Astrocyte (in vitro differentiated cells and primary cell): ENCODE measurements around the gene PLPP4. TPM values are rescaled to one million over a fixed set of nuclear protein-coding genes. Genes with fewer than 3 reads are reported as not detected.

Experiments used
- DNase-seq: peaks from one replicate; pipeline ENCODE4 v3.0.0-alpha.2; 2010; ENCODE audit warnings: low read depth
- FAIRE-seq: peaks from 2 replicates; lab custom pipeline; 2011; peaks lifted over from hg19 to GRCh38; lab: Jason Lieb, UNC
- H2AFZ ChIP-seq: 2 replicates; pipeline ENCODE4 v1.6.0; 2012; ENCODE audit warnings: low read depth, low read length, inconsistent platforms
- H3K27ac ChIP-seq: 2 replicates; pipeline ENCODE4 v1.5.1; 2011; ENCODE audit warnings: low read depth, low read length, inconsistent platforms
- H3K27me3 ChIP-seq: 2 replicates; pipeline ENCODE4 v1.6.0; 2011; ENCODE audit warnings: low read length, inconsistent platforms; ENCODE audit not compliant: insufficient read depth
- H3K36me3 ChIP-seq: 2 replicates; pipeline ENCODE4 v1.5.1; 2011; ENCODE audit warnings: low read length, inconsistent platforms; ENCODE audit not compliant: insufficient read depth
- H3K4me1 ChIP-seq: 2 replicates; pipeline ENCODE4 v1.5.1; 2011; ENCODE audit warnings: low read length, inconsistent platforms; ENCODE audit not compliant: insufficient read depth
- H3K4me2 ChIP-seq: 2 replicates; pipeline ENCODE4 v1.6.0; 2012; ENCODE audit warnings: low read length, inconsistent platforms
- H3K4me3 ChIP-seq: 2 replicates; pipeline ENCODE4 v1.5.1; 2011; ENCODE audit warnings: low read depth, mild to moderate bottlenecking, low read length, inconsistent platforms; ENCODE audit not compliant: insufficient read depth
- H3K79me2 ChIP-seq: 2 replicates; pipeline ENCODE4 v1.6.0; 2012; ENCODE audit warnings: mild to moderate bottlenecking, low read length, inconsistent platforms; ENCODE audit not compliant: insufficient read depth
- H3K9ac ChIP-seq: 2 replicates; pipeline ENCODE4 v1.6.0; 2012; ENCODE audit warnings: mild to moderate bottlenecking, low read length, inconsistent platforms
- H3K9me3 ChIP-seq: 2 replicates; pipeline ENCODE4 v1.5.1; 2012; ENCODE audit warnings: low read depth, mild to moderate bottlenecking, low read length, inconsistent platforms; ENCODE audit not compliant: insufficient read depth
- H4K20me1 ChIP-seq: 2 replicates; pipeline ENCODE4 v1.6.0; 2012; ENCODE audit warnings: low read length, inconsistent platforms; ENCODE audit not compliant: insufficient read depth
- H3K27ac Mint-ChIP-seq: one replicate; pipeline ENCODE4 v1.8.0; 2021; ENCODE audit warnings: mild to moderate bottlenecking, mixed read lengths; ENCODE audit not compliant: unreplicated experiment
- H3K27me3 Mint-ChIP-seq: one replicate; pipeline ENCODE4 v1.8.0; 2021; ENCODE audit warnings: low read depth, mixed read lengths; ENCODE audit not compliant: unreplicated experiment
- H3K36me3 Mint-ChIP-seq: one replicate; pipeline ENCODE4 v1.8.0; 2021; ENCODE audit warnings: low read depth, mixed read lengths; ENCODE audit not compliant: unreplicated experiment
- H3K4me1 Mint-ChIP-seq: one replicate; pipeline ENCODE4 v1.8.0; 2021; ENCODE audit warnings: low read depth, mixed read lengths; ENCODE audit not compliant: unreplicated experiment
- H3K4me3 Mint-ChIP-seq: one replicate; pipeline ENCODE4 v1.8.0; 2021; ENCODE audit warnings: mild to moderate bottlenecking, moderate library complexity, mixed read lengths; ENCODE audit not compliant: unreplicated experiment
- H3K9me3 Mint-ChIP-seq: one replicate; pipeline ENCODE4 v1.8.0; 2021; ENCODE audit warnings: mild to moderate bottlenecking, mixed read lengths; ENCODE audit not compliant: unreplicated experiment
- EZH2 ChIP-seq: IDR thresholded peaks from 2 replicates; pipeline ENCODE4 v1.6.1; 2012; ENCODE audit warnings: mild to moderate bottlenecking, low read length, inconsistent platforms; ENCODE audit not compliant: insufficient read depth
- total RNA-seq: library from RNA; stranded (reverse); gene quantifications from 2 replicates; pipeline ENCODE4 v1.2.1, GENCODE V29; 2021
- TF ChIP-seq, protein P1 (sequence below): IDR thresholded peaks from 2 replicates; pipeline ENCODE4 v1.5.1; 2011; ENCODE audit warnings: low read depth, mild to moderate bottlenecking, inconsistent platforms, low read length, moderate library complexity; ENCODE audit not compliant: insufficient read depth

PLPP4 gene
- total RNA-seq, 1 donor from 2014 or later, result 44.1 TPM

DNA sequence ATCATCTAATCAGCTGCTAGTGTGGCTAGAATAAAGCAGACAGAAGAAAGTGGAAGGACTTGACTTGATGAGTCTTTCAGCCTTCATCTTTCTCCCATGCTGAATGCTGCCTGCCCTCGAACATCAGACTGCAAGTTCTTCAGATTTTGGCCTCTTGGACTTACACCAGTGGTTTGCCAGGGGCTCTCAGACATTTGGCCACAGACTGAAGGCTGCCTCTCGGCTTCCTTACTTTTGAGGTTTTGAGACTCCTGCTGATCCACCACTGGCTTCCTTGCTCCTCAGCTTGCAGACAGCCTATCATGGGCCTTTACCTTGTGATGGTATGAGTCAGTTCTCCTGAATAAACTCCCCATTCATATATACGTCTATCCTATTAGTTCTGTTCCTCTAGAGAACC lies 26.0 kb downstream of the PLPP4 start:
- peaks cover 29% of the 10 kb centered on the region for H3K4me1 Mint-ChIP-seq
- peaks cover 32% of the 10 kb centered on the region for H3K36me3 Mint-ChIP-seq
- Histone ChIP-seq H3K9me3 (no peaks in the 10 kb centered on the region), H4K20me1 (peaks cover 54% of the 10 kb centered on the region), H3K9ac (no peak overlapping the region), H3K4me1 (peaks cover 6% of the 10 kb centered on the region), H3K27me3 (no peaks in the 10 kb centered on the region), H3K4me3 (no peak overlapping the region), H3K4me2 (no peak overlapping the region), H3K79me2 (peaks cover 81% of the 10 kb centered on the region), H2AFZ (no peak overlapping the region), H3K36me3 (no peaks in the 10 kb centered on the region), H3K27ac (no peak overlapping the region)
- DNase-seq (no peak), FAIRE-seq (no peak)
- TF ChIP-seq EZH2, result no peak
- TF ChIP-seq, protein P1, sequence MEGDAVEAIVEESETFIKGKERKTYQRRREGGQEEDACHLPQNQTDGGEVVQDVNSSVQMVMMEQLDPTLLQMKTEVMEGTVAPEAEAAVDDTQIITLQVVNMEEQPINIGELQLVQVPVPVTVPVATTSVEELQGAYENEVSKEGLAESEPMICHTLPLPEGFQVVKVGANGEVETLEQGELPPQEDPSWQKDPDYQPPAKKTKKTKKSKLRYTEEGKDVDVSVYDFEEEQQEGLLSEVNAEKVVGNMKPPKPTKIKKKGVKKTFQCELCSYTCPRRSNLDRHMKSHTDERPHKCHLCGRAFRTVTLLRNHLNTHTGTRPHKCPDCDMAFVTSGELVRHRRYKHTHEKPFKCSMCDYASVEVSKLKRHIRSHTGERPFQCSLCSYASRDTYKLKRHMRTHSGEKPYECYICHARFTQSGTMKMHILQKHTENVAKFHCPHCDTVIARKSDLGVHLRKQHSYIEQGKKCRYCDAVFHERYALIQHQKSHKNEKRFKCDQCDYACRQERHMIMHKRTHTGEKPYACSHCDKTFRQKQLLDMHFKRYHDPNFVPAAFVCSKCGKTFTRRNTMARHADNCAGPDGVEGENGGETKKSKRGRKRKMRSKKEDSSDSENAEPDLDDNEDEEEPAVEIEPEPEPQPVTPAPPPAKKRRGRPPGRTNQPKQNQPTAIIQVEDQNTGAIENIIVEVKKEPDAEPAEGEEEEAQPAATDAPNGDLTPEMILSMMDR, result no peak
- H3K27ac Mint-ChIP-seq, result no peak overlapping the region
- no peaks in the 10 kb centered on the region for H3K27me3 Mint-ChIP-seq
- peaks cover 16% of the 10 kb centered on the region for H3K9me3 Mint-ChIP-seq
- no peak overlapping the region for H3K4me3 Mint-ChIP-seq

- H3K9me3 Mint-ChIP-seq, result peaks cover 16% of the 10 kb centered on the region
- TF ChIP-seq, protein P1, result no peak
- no peak for TF ChIP-seq EZH2
- FAIRE-seq (no peak), DNase-seq (no peak)
- Histone ChIP-seq H3K27ac (no peak overlapping the region), H3K36me3 (no peaks in the 10 kb centered on the region), H3K4me1 (no peaks in the 10 kb centered on the region), H3K4me2 (no peak overlapping the region), H3K27me3 (no peaks in the 10 kb centered on the region), H3K4me3 (no peak overlapping the region), H2AFZ (no peak overlapping the region), H3K9me3 (no peaks in the 10 kb centered on the region), H3K9ac (no peak overlapping the region), H3K79me2 (peaks cover 88% of the 10 kb centered on the region), H4K20me1 (peaks cover 57% of the 10 kb centered on the region)
- H3K27me3 Mint-ChIP-seq, result no peaks in the 10 kb centered on the region
- peaks cover 21% of the 10 kb centered on the region for H3K4me1 Mint-ChIP-seq
- peaks cover 34% of the 10 kb centered on the region for H3K36me3 Mint-ChIP-seq
- H3K27ac Mint-ChIP-seq, result no peak overlapping the region
- H3K4me3 Mint-ChIP-seq, result no peak overlapping the region
These were observed 26.7 kb downstream of the PLPP4 start for GRCh38 chr10:120483651-120484301.

- Histone ChIP-seq H3K27ac (no peak overlapping the region), H2AFZ (no peak overlapping the region), H3K36me3 (no peaks in the 10 kb centered on the region), H4K20me1 (peaks cover 64% of the 10 kb centered on the region), H3K9ac (no peak overlapping the region), H3K4me1 (no peaks in the 10 kb centered on the region), H3K4me2 (no peak overlapping the region), H3K79me2 (peaks cover 75% of the 10 kb centered on the region), H3K9me3 (no peaks in the 10 kb centered on the region), H3K27me3 (no peaks in the 10 kb centered on the region), H3K4me3 (no peak overlapping the region)
- Mint-ChIP-seq H3K9me3 (peaks cover 16% of the 10 kb centered on the region), H3K4me3 (no peak overlapping the region), H3K27ac (no peak overlapping the region), H3K27me3 (no peaks in the 10 kb centered on the region), H3K4me1 (peaks cover 17% of the 10 kb centered on the region), H3K36me3 (peaks cover 39% of the 10 kb centered on the region)
- no peak for FAIRE-seq
- DNase-seq, result no peak
- TF ChIP-seq, protein P1, result no peak
- TF ChIP-seq EZH2, result no peak
These were observed 28.9 kb downstream of the PLPP4 start for GRCh38 chr10:120485946-120486345.
